Upper lobe of left lung (tissue), 6 donors: ENCODE data around the gene RPL10. TPM values are rescaled to one million over a fixed set of nuclear protein-coding genes. Genes with fewer than 3 reads are reported as not detected.

Experiments
- ATAC-seq, 2 donors: fragments of 200-7000 bp; cut with Tn5 transposase; one replicate each; pipeline ENCODE4 v1.9.1; 2022; ENCODE audit warnings: mild to moderate bottlenecking in 2 of 2, moderate library complexity in 2 of 2; ENCODE audit not compliant: low FRiP score in 2 of 2
- DNase-seq, 2 donors: peaks; one replicate each; pipeline ENCODE4 v3.0.0-alpha.2; 2019 to 2020
- H3K27ac ChIP-seq, 4 donors: fragments of 200-600 bp; sonication (generic); one replicate each; pipeline ENCODE4 v1.5.1; 2016 to 2019
- H3K27me3 ChIP-seq, 4 donors: fragments of 200-600 bp; sonication (generic); one replicate each; pipeline ENCODE4 v1.5.1; 2017 to 2019
- H3K36me3 ChIP-seq, 4 donors: fragments of 200-600 bp; sonication (generic); one replicate each; pipeline ENCODE4 v1.5.1; 2016 to 2019
- H3K4me1 ChIP-seq, 4 donors: fragments of 200-600 bp; sonication (generic); one replicate each; pipeline ENCODE4 v1.5.1; 2018 to 2019
- H3K4me3 ChIP-seq, 4 donors: fragments of 200-600 bp; sonication (generic); one replicate each; pipeline ENCODE4 v1.5.1; 2017 to 2019; ENCODE audit warnings: mild to moderate bottlenecking in 2 of 4, moderate library complexity in 1 of 4
- H3K9me3 ChIP-seq, 4 donors: fragments of 200-600 bp; sonication (generic); one replicate each; pipeline ENCODE4 v1.5.1; 2018 to 2019
- CTCF ChIP-seq, 6 experiments: fragments of 450-650 bp in 4 of 6; fragments of 200-600 bp in 2 of 6; sonication (generic) in 2 of 6; IDR thresholded peaks; one replicate each; pipeline ENCODE4 v1.5.1; 2016 to 2019; ENCODE audit warnings: antibody characterized with exemption in 6 of 6
- EP300 ChIP-seq, 4 donors: sonication (generic); formaldehyde crosslinking; IDR thresholded peaks; one replicate each; pipeline ENCODE4 v1.5.1; 2017; ENCODE audit warnings: antibody characterized with exemption in 4 of 4, control low read depth in 2 of 4
- POLR2A ChIP-seq, 4 donors: fragments of 450-650 bp; IDR thresholded peaks; one replicate each; pipeline ENCODE4 v1.5.1; 2016 to 2017; ENCODE audit warnings: antibody characterized with exemption in 4 of 4, mild to moderate bottlenecking in 2 of 4
- POLR2AphosphoS5 ChIP-seq, 2 donors: sonication (generic); formaldehyde crosslinking; IDR thresholded peaks; one replicate each; pipeline ENCODE4 v1.5.1; 2017; ENCODE audit warnings: antibody characterized with exemption in 2 of 2
- WGBS, 2 donors: methylation state at CpG; one replicate each; pipeline ENCODE4 v1.1.5; 2017 to 2018; 5-methylcytosine and 5-hydroxymethylcytosine counted together
- total RNA-seq, 6 donors: library from RNA; depleted of rRNA in 4 of 6; stranded (reverse); fragments of >200 nt in 4 of 6; gene quantifications; one replicate each; pipeline versions ENCODE4 v1.1.0 to v1.2.1, GENCODE V29; 2016 to 2021
- donor health status: DM: no; HTN: no; CAD: no; lungs with moderate emphysema.
- donor health status: DM: no; HTN: yes; CAD: no; lungs with severe emphysema.

Gene RPL10
- total RNA-seq, 6 donors from 2014 or later = 1,246 to 5,225 (median 2,943) TPM

- H3K27ac ChIP-seq = peak overlapping the region in 2 of 4 donors; percentile 70 to 78
- H3K36me3 ChIP-seq = peaks cover 16 to 98% (median 78%) of the 10 kb centered on the region in 4 donors
These were observed 44.9 kb upstream of the RPL10 start for GRCh38 chrX:154353172-154353843.

GRCh38 chrX:154354013-154354412, 44.2 kb upstream of the RPL10 start:
- WGBS, 2 donors = 87% methylated on average over 14 of the region's 14 CpGs; no CpG with 5 or more reads in 1 of the 2 donors
- ATAC-seq = no peak
- Histone ChIP-seq H3K4me3 (no peak overlapping the region), H3K36me3 (peaks cover 17 to 99% (median 81%) of the 10 kb centered on the region in 4 donors), H3K9me3 (no peaks in the 10 kb centered on the region), H3K27ac (peak overlapping the region in 3 of 4 donors; percentile 38 to 80 (median 70)), H3K27me3 (no peaks in the 10 kb centered on the region), H3K4me1 (peaks cover 0 to 59% (median 23%) of the 10 kb centered on the region in 4 donors)
- peak in 1 of 2 donors; percentile 45 for DNase-seq
- TF ChIP-seq CTCF (IDR thresholded peaks at IDR 0.05) (no peak), POLR2AphosphoS5 (IDR thresholded peaks at IDR 0.05) (no peak), EP300 (IDR thresholded peaks at IDR 0.05) (no peak), POLR2A (IDR thresholded peaks at IDR 0.05) (no peak)

More at GRCh38 chrX:154353172-154353843, 44.9 kb upstream of the RPL10 start:
- no peaks in the 10 kb centered on the region for H3K27me3 ChIP-seq
- TF ChIP-seq POLR2A (IDR thresholded peaks at IDR 0.05) (no peak), EP300 (IDR thresholded peaks at IDR 0.05) (no peak), POLR2AphosphoS5 (IDR thresholded peaks at IDR 0.05) (no peak), CTCF (IDR thresholded peaks at IDR 0.05) (no peak)
- ATAC-seq (no peak), DNase-seq (peak in 1 of 2 donors; percentile 35)
- WGBS, 2 donors = 89% methylated on average over 24 of the region's 24 CpGs; no CpG with 5 or more reads in 1 of the 2 donors
- H3K4me3 ChIP-seq = no peak overlapping the region
- peaks cover 0 to 59% (median 23%) of the 10 kb centered on the region in 4 donors for H3K4me1 ChIP-seq
- H3K9me3 ChIP-seq = no peaks in the 10 kb centered on the region

DNA sequence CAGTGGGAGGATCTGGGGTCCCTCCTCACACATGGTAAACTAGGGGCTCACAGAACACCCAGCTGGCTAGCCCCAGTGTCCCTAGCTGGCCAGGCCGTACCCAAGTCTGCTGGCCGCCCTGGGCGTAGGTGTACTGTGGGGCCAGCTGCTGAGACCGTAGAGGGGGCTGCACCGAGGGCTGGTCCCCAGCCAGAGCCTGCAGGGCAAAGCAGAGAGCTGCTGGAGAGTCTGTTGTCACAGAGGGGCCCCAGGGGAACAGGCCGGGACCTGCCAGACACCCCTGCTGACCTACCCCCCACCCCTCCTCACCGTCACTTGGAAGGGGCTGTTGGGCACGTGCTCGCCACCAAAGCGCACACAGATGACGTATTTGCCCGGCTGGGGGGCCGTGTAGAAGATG, 43.7 kb upstream of the RPL10 start:
- Histone ChIP-seq H3K27me3 (no peaks in the 10 kb centered on the region), H3K9me3 (no peaks in the 10 kb centered on the region), H3K36me3 (peaks cover 14 to 99% (median 81%) of the 10 kb centered on the region in 4 donors), H3K27ac (peak overlapping the region; percentile 38 to 80 (median 57)), H3K4me1 (peaks cover 0 to 55% (median 23%) of the 10 kb centered on the region in 4 donors), H3K4me3 (no peak overlapping the region)
- ATAC-seq (no peak), DNase-seq (no peak)
- 100% methylated on average over 4 of the region's 13 CpGs; no CpG with 5 or more reads in 1 of the 2 donors for WGBS, 2 donors
- TF ChIP-seq CTCF (IDR thresholded peaks at IDR 0.05) (no peak), POLR2AphosphoS5 (IDR thresholded peaks at IDR 0.05) (no peak), POLR2A (IDR thresholded peaks at IDR 0.05) (no peak), EP300 (IDR thresholded peaks at IDR 0.05) (no peak)

- peak; percentile 85 to 86 for DNase-seq
- Histone ChIP-seq H3K27ac (peak overlapping the region in 3 of 4 donors; percentile 44 to 81 (median 70)), H3K4me3 (no peak overlapping the region), H3K9me3 (no peaks in the 10 kb centered on the region), H3K27me3 (no peaks in the 10 kb centered on the region), H3K4me1 (peaks cover 0 to 52% (median 23%) of the 10 kb centered on the region in 4 donors), H3K36me3 (peaks cover 21 to 99% (median 81%) of the 10 kb centered on the region in 4 donors)
- TF ChIP-seq POLR2AphosphoS5 (IDR thresholded peaks at IDR 0.05) (peak; percentile 18 to 44), POLR2A (IDR thresholded peaks at IDR 0.05) (peak in 1 of 4 donors; percentile 52), EP300 (IDR thresholded peaks at IDR 0.05) (peak in 1 of 4 donors; percentile 52), CTCF (IDR thresholded peaks at IDR 0.05) (no peak)
- 66 to 76% methylated on average over 17 to 27 of the region's 30 CpGs for WGBS, 2 donors
- peak; percentile 30 to 79 for ATAC-seq
These were observed 42.9 kb upstream of the RPL10 start for GRCh38 chrX:154355094-154355775.
